ENCODE measurements around the gene CLP1. TPM values are rescaled to one million over a fixed set of nuclear protein-coding genes. Genes with fewer than 3 reads are reported as not detected.

The CLP1 gene
- total RNA-seq, 1 experiment from 2014 or later: 35.5 TPM

- Histone ChIP-seq H2BK12ac (ENCODE audit: insufficient read length, low read depth, low read length) (no peak overlapping the region), H3T11ph (ENCODE audit: low read length) (no peak overlapping the region), H3K27ac (ENCODE audit: insufficient read length, low read depth, low read length) (no peak overlapping the region), H4K20me1 (ENCODE audit: control insufficient read depth, insufficient read depth, insufficient read length) (peaks cover 2% of the 10 kb centered on the region), H2BK5ac (ENCODE audit: insufficient read length, low read length) (no peak overlapping the region), H4K91ac (ENCODE audit: insufficient read length, low read depth, low read length) (no peak overlapping the region), H3K79me2 (ENCODE audit: insufficient read depth, low read length) (peaks cover 7% of the 10 kb centered on the region; the same call in 1 of the 2 replicates), H4K8ac (replicated peaks; ENCODE audit: insufficient read length, low read depth, low read length) (no peak overlapping the region), H3K9me3 (ENCODE audit: control insufficient read depth, low read depth, low read length) (no peaks in the 10 kb centered on the region), H3K56ac (ENCODE audit: insufficient read length, low read depth, low read length) (no peak overlapping the region), H2AK5ac (ENCODE audit: insufficient read length, low read length) (no peak overlapping the region), H2AFZ (ENCODE audit: low read length) (no peak overlapping the region), H3K23me2 (ENCODE audit: insufficient read length, low read depth, low read length, poor library complexity, severe bottlenecking) (peaks cover 17% of the 10 kb centered on the region), H2BK20ac (ENCODE audit: low read depth, low read length, poor library complexity, severe bottlenecking) (no peak overlapping the region), H3K4ac (ENCODE audit: low read depth, low read length) (no peak overlapping the region), H3K9ac (ENCODE audit: extremely low read depth, insufficient read length, low read length) (no peak overlapping the region), H3K4me2 (ENCODE audit: insufficient read depth, insufficient read length, low read length) (no peak overlapping the region), H2BK15ac (ENCODE audit: low read depth, low read length) (no peak overlapping the region), H3K18ac (ENCODE audit: insufficient read length, low read depth, low read length) (no peak overlapping the region), H4K5ac (ENCODE audit: insufficient read length, low read depth, low read length) (no peak overlapping the region), H3K27me3 (ENCODE audit: insufficient read depth, low read length) (no peaks in the 10 kb centered on the region), H3K14ac (ENCODE audit: insufficient read depth, low read length) (no peak overlapping the region), H3K79me1 (ENCODE audit: insufficient read depth, low read depth, low read length, poor library complexity, severe bottlenecking) (no peaks in the 10 kb centered on the region), H3K23ac (ENCODE audit: insufficient read length, low read depth, low read length) (no peak overlapping the region), H2BK120ac (ENCODE audit: low read depth, low read length, poor library complexity, severe bottlenecking) (no peak overlapping the region), H3K4me1 (ENCODE audit: insufficient read depth, low read length) (peaks cover 18% of the 10 kb centered on the region)
- no CpG with 5 or more reads among the region's 3 CpGs for WGBS (ENCODE audit: extremely low coverage, insufficient read length, low lambda C conversion rate)
- Mint-ChIP-seq H3K27ac (peak overlapping the region in 1 of 3 experiments; percentile 86; a peak in 2 of 7 replicates), H3K4me1 (peaks cover 81 to 88% of the 10 kb centered on the region in 2 experiments), H3K36me3 (ENCODE audit: insufficient read depth in 1 of 3, low read depth in 3 of 3) (peaks cover 33 to 58% (median 50%) of the 10 kb centered on the region in 3 experiments), H3K9me3 (peaks cover 3 to 4% of the 10 kb centered on the region in 2 experiments; a peak in 4 of 5 replicates), H3K27me3 (ENCODE audit: low read depth) (no peaks in the 10 kb centered on the region), H3K4me3 (no peak overlapping the region)
- no peak for TF ChIP-seq CTCF (conservative IDR thresholded peaks at IDR 0.05)
- no peak for DNase-seq
These were observed 13.8 kb upstream of the CLP1 start for GRCh38 chr11:57643802-57644201.
